Thymus (tissue), 14 donors: Measurements from ENCODE around the gene POLR1A. TPM values are rescaled to one million over a fixed set of nuclear protein-coding genes. Genes with fewer than 3 reads are reported as not detected.

Experiments
- DNase-seq, 9 donors: peaks; one replicate each; pipeline ENCODE4 v3.0.0-alpha.2; 2013; ENCODE audit warnings: low spot score in 9 of 9, low read depth in 6 of 9, missing footprints in 1 of 9
- H3K27ac ChIP-seq, 2 donors: one replicate each; pipeline ENCODE4 v1.5.1; 2013; ENCODE audit warnings: control low read depth in 1 of 2, low read depth in 1 of 2, low read length in 1 of 2, mild to moderate bottlenecking in 1 of 2, moderate library complexity in 1 of 2
- H3K27me3 ChIP-seq, 2 donors: one replicate each; pipeline ENCODE4 v1.5.1; 2013; ENCODE audit warnings: low read length in 1 of 2; ENCODE audit not compliant: control insufficient read depth in 2 of 2, insufficient read depth in 1 of 2
- H3K36me3 ChIP-seq, 2 donors: one replicate each; pipeline ENCODE4 v1.5.1; 2013; ENCODE audit warnings: low read length in 1 of 2, mild to moderate bottlenecking in 1 of 2, moderate library complexity in 1 of 2; ENCODE audit not compliant: control insufficient read depth in 2 of 2, insufficient read depth in 2 of 2
- H3K4me1 ChIP-seq, 2 donors: one replicate each; pipeline ENCODE4 v1.5.1; 2013; ENCODE audit warnings: low read length in 2 of 2; ENCODE audit not compliant: control insufficient read depth in 2 of 2, insufficient read depth in 2 of 2
- H3K4me3 ChIP-seq, 2 donors: one replicate each; pipeline ENCODE4 v1.5.1; 2013; ENCODE audit warnings: low read length in 2 of 2, control low read depth in 1 of 2, mild to moderate bottlenecking in 1 of 2
- H3K9me3 ChIP-seq, 2 donors: one replicate each; pipeline ENCODE4 v1.5.1; 2013; ENCODE audit warnings: low read length in 1 of 2, mild to moderate bottlenecking in 1 of 2; ENCODE audit not compliant: control insufficient read depth in 2 of 2, insufficient read depth in 1 of 2
- WGBS: extraction: QIAGEN DNeasy Blood & Tissue Kit; methylation state at CpG from one replicate; pipeline ENCODE4 v1.1.7; 2013; 5-methylcytosine and 5-hydroxymethylcytosine counted together
- long read RNA-seq, 10 donors: transcript quantifications; one replicate each; lab custom pipeline, GENCODE V29; 2026
- polyA plus RNA-seq: library from polyadenylated mRNA; stranded (reverse); fragments of 200-250 nt; gene quantifications from one replicate; pipeline ENCODE4 v1.2.3, GENCODE V29; 2013
- total RNA-seq: library from RNA; stranded (reverse); fragments of 120-200 nt; gene quantifications from one replicate; pipeline ENCODE4 v1.2.4, GENCODE V29; 2013
- donor health status: healthy.

The POLR1A gene
- total RNA-seq, result 8.9 TPM
- 3.3 TPM for polyA plus RNA-seq
- long read RNA-seq, donor 1, result 0 reads
- long read RNA-seq, donor 2, partial matches to known transcripts, result 15 of 17 reads
- long read RNA-seq, donor 2, other reads (novel, unspliced or antisense), result 0 of 17 reads
- long read RNA-seq, donor 3, partial matches to known transcripts, result 0 of 2 reads
- long read RNA-seq, donor 3, other reads (novel, unspliced or antisense), result 0 of 2 reads
- long read RNA-seq, donor 4, result 0 reads
- long read RNA-seq, donor 5, partial matches to known transcripts, result 13 of 13 reads
- long read RNA-seq, donor 5, other reads (novel, unspliced or antisense), result 0 of 13 reads
- long read RNA-seq, donor 6, partial matches to known transcripts, result 0 of 1 reads
- long read RNA-seq, donor 6, other reads (novel, unspliced or antisense), result 0 of 1 reads
- long read RNA-seq, donor 7, partial matches to known transcripts, result 0 of 1 reads
- long read RNA-seq, donor 7, other reads (novel, unspliced or antisense), result 0 of 1 reads
- long read RNA-seq, donor 8, result 0 reads
- long read RNA-seq, donor 9, result 0 reads
- long read RNA-seq, donor 10, partial matches to known transcripts, result 19 of 19 reads
- long read RNA-seq, donor 10, other reads (novel, unspliced or antisense), result 0 of 19 reads

GRCh38 chr2:86105252-86105968, at the start of gene POLR1A:
POLR1A (minus strand) TSS chr2:86105886; CDS start chr2:86105776, 110 bp downstream.
- Histone ChIP-seq H3K9me3 (no peaks in the 10 kb centered on the region), H3K27me3 (no peaks in the 10 kb centered on the region), H3K27ac (peak within 1 kb of the TSS; percentile 64 to 74), H3K36me3 (peaks cover 1 to 45% of the 10 kb centered on the region in 2 donors), H3K4me3 (peak within 1 kb of the TSS; percentile 64 to 100), H3K4me1 (peaks cover 0 to 3% of the 10 kb centered on the region in 2 donors)
- DNase-seq, result peak; percentile 85 to 96 (median 92)
- under 1% methylated on average over 38 of the region's 38 CpGs for WGBS

GRCh38 chr2:86150502-86150901, 44.8 kb upstream of the POLR1A start:
- H3K4me3 ChIP-seq, result no peak overlapping the region
- no peak overlapping the region for H3K27ac ChIP-seq
- no peaks in the 10 kb centered on the region for H3K27me3 ChIP-seq
- no peaks in the 10 kb centered on the region for H3K9me3 ChIP-seq
- DNase-seq, result no peak
- WGBS, result 98% methylated on average over 2 of the region's 2 CpGs
- no peaks in the 10 kb centered on the region for H3K4me1 ChIP-seq
- peaks cover 53 to 70% of the 10 kb centered on the region in 2 donors for H3K36me3 ChIP-seq

- Histone ChIP-seq H3K9me3 (no peaks in the 10 kb centered on the region), H3K27me3 (no peaks in the 10 kb centered on the region), H3K36me3 (peaks cover 60 to 83% of the 10 kb centered on the region in 2 donors), H3K4me1 (no peaks in the 10 kb centered on the region), H3K27ac (no peak overlapping the region), H3K4me3 (no peak overlapping the region)
- DNase-seq, result no peak
- WGBS, result 82% methylated on average over 2 of the region's 2 CpGs
Observed at GRCh38 chr2:86147793-86148192, 42.1 kb upstream of the POLR1A start.

GRCh38 chr2:86143926-86144685, 38.4 kb upstream of the POLR1A start:
- peaks cover 48 to 95% of the 10 kb centered on the region in 2 donors for H3K36me3 ChIP-seq
- no peak overlapping the region for H3K4me3 ChIP-seq
- DNase-seq, result no peak
- 97% methylated on average over 14 of the region's 14 CpGs for WGBS
- H3K27me3 ChIP-seq, result no peaks in the 10 kb centered on the region
- peaks cover 0 to 11% of the 10 kb centered on the region in 2 donors for H3K4me1 ChIP-seq
- H3K9me3 ChIP-seq, result no peaks in the 10 kb centered on the region
- H3K27ac ChIP-seq, result no peak overlapping the region

GRCh38 chr2:86143307-86143706, 37.6 kb upstream of the POLR1A start:
- H3K36me3 ChIP-seq, result peaks cover 49 to 95% of the 10 kb centered on the region in 2 donors
- H3K9me3 ChIP-seq, result no peaks in the 10 kb centered on the region
- H3K4me3 ChIP-seq, result no peak overlapping the region
- H3K4me1 ChIP-seq, result peaks cover 0 to 13% of the 10 kb centered on the region in 2 donors
- H3K27me3 ChIP-seq, result no peaks in the 10 kb centered on the region
- DNase-seq, result no peak
- H3K27ac ChIP-seq, result no peak overlapping the region
- 97% methylated on average over 6 of the region's 6 CpGs for WGBS

- no peak for DNase-seq
- Histone ChIP-seq H3K4me1 (peaks cover 0 to 13% of the 10 kb centered on the region in 2 donors), H3K27ac (no peak overlapping the region), H3K27me3 (no peaks in the 10 kb centered on the region), H3K4me3 (no peak overlapping the region), H3K36me3 (peaks cover 49 to 95% of the 10 kb centered on the region in 2 donors), H3K9me3 (no peaks in the 10 kb centered on the region)
- WGBS, result 87% methylated on average over 3 of the region's 3 CpGs
Observed at GRCh38 chr2:86142436-86143257, 37.0 kb upstream of the POLR1A start.

- no peaks in the 10 kb centered on the region for H3K27me3 ChIP-seq
- no peak for DNase-seq
- H3K27ac ChIP-seq, result no peak overlapping the region
- H3K4me1 ChIP-seq, result peaks cover 0 to 13% of the 10 kb centered on the region in 2 donors
- H3K9me3 ChIP-seq, result no peaks in the 10 kb centered on the region
- no peak overlapping the region for H3K4me3 ChIP-seq
- peaks cover 59 to 95% of the 10 kb centered on the region in 2 donors for H3K36me3 ChIP-seq
- WGBS, result 94% methylated on average over 4 of the region's 4 CpGs
Observed at GRCh38 chr2:86140969-86141392, 35.3 kb upstream of the POLR1A start.

- WGBS, result 45% methylated on average over 4 of the region's 4 CpGs
- H3K36me3 ChIP-seq, result peaks cover 66 to 97% of the 10 kb centered on the region in 2 donors
- peak in 4 of 9 donors; percentile 0 to 31 (median 10) for DNase-seq
Observed at GRCh38 chr2:86139981-86140380, 34.3 kb upstream of the POLR1A start.

More at GRCh38 chr2:86139981-86140380, 34.3 kb upstream of the POLR1A start:
- H3K9me3 ChIP-seq, result no peaks in the 10 kb centered on the region
- no peaks in the 10 kb centered on the region for H3K27me3 ChIP-seq
- H3K27ac ChIP-seq, result no peak overlapping the region
- no peak overlapping the region for H3K4me3 ChIP-seq
- peaks cover 0 to 13% of the 10 kb centered on the region in 2 donors for H3K4me1 ChIP-seq
